Body of pancreas (tissue), 4 donors: ENCODE measurements around the gene TANC1. TPM values are rescaled to one million over a fixed set of nuclear protein-coding genes. Genes with fewer than 3 reads are reported as not detected.

Source experiments
- ATAC-seq: fragments of 150-250 bp; one replicate; pipeline ENCODE4 v1.9.1; 2016
- DNase-seq, 4 donors: peaks; one replicate each; pipeline ENCODE4 v3.0.0-alpha.2; 2019
- H3K27ac ChIP-seq, 4 donors: fragments of 200-600 bp; sonication (generic); 1 replicate in 3 of 4; 2 replicates in 1 of 4; pipeline versions ENCODE4 v1.5.1 to v1.6.1; 2016 to 2019; ENCODE audit warnings: mild to moderate bottlenecking in 1 of 4, mixed read lengths in 1 of 4, moderate library complexity in 1 of 4
- H3K27me3 ChIP-seq, 2 donors: fragments of 200-600 bp; sonication (generic); one replicate each; pipeline ENCODE4 v1.6.0; 2016; ENCODE audit warnings: mild to moderate bottlenecking in 1 of 2
- H3K36me3 ChIP-seq, 2 donors: fragments of 200-600 bp; sonication (generic); replicated peaks in 1 of 2; 2 replicates each; pipeline ENCODE4 v1.5.1; 2016; ENCODE audit warnings: low read depth in 2 of 2; ENCODE audit not compliant: insufficient read depth in 1 of 2
- H3K4me1 ChIP-seq: fragments of 200-600 bp; sonication (generic); one replicate; pipeline ENCODE4 v1.6.0; 2016
- H3K4me3 ChIP-seq, 2 donors: fragments of 200-600 bp; sonication (generic); 1 replicate in 1 of 2; 2 replicates in 1 of 2; pipeline ENCODE4 v1.5.1; 2016 to 2019
- H3K9me3 ChIP-seq, 3 donors: fragments of 200-600 bp; sonication (generic); 1 replicate in 2 of 3; 2 replicates in 1 of 3; pipeline ENCODE4 v1.5.1; 2016
- CTCF ChIP-seq, 7 experiments: fragments of 450-650 bp in 4 of 7; fragments of 200-600 bp in 3 of 7; sonication (generic) in 3 of 7; IDR thresholded peaks; one replicate each; pipeline ENCODE4 v1.5.1; 2016 to 2019; ENCODE audit warnings: antibody characterized with exemption in 7 of 7
- POLR2A ChIP-seq, 3 donors: fragments of 450-650 bp; IDR thresholded peaks; one replicate each; pipeline ENCODE4 v1.6.1; 2016; ENCODE audit warnings: antibody characterized with exemption in 3 of 3, mild to moderate bottlenecking in 2 of 3
- WGBS, 2 donors: methylation state at CpG; one replicate each; pipeline ENCODE4 v1.1.5; 2017; 5-methylcytosine and 5-hydroxymethylcytosine counted together
- intact Hi-C: fragments of 100-400 bp; cut with DNase I; formaldehyde crosslinking; loops from one replicate; pipeline ENCODE4 v1.15.1; 2023
- total RNA-seq, 2 donors: library from RNA; depleted of rRNA; stranded (reverse); fragments of >200 nt; gene quantifications; one replicate each; pipeline ENCODE4 v1.1.0, GENCODE V29; 2016

The TANC1 gene
- total RNA-seq, 2 donors from 2014 or later: 23.1 to 23.3 TPM

GRCh38 chr2:159098921-159099411 is 130.5 kb downstream of the TANC1 start:
- 31 to 55% methylated on average over 3 of the region's 3 CpGs for WGBS, 2 donors
- H3K36me3 ChIP-seq: no peaks in the 10 kb centered on the region
- H3K4me1 ChIP-seq: peaks cover 19% of the 10 kb centered on the region
- intact Hi-C loops: no loop called here
- ATAC-seq (peak; percentile 62), DNase-seq (no peak)
- no peaks in the 10 kb centered on the region for H3K27me3 ChIP-seq
- TF ChIP-seq CTCF (IDR thresholded peaks at IDR 0.05) (no peak), POLR2A (IDR thresholded peaks at IDR 0.05) (no peak)
- H3K9me3 ChIP-seq: no peaks in the 10 kb centered on the region
- peak overlapping the region in 3 of 4 donors; percentile 14 to 72 (median 46) for H3K27ac ChIP-seq
- no peak overlapping the region for H3K4me3 ChIP-seq

GRCh38 chr2:159101755-159102489 is 133.5 kb downstream of the TANC1 start:
- H3K36me3 ChIP-seq: no peaks in the 10 kb centered on the region
- no peaks in the 10 kb centered on the region for H3K9me3 ChIP-seq
- H3K27me3 ChIP-seq: no peaks in the 10 kb centered on the region
- TF ChIP-seq CTCF (IDR thresholded peaks at IDR 0.05): no peak
- TF ChIP-seq POLR2A (IDR thresholded peaks at IDR 0.05): no peak
- peaks cover 16% of the 10 kb centered on the region for H3K4me1 ChIP-seq
- intact Hi-C loops: no loop called here
- WGBS, 2 donors: 86 to 89% methylated on average over 7 of the region's 8 CpGs
- no peak overlapping the region for H3K27ac ChIP-seq
- ATAC-seq (no peak), DNase-seq (no peak)
- H3K4me3 ChIP-seq: no peak overlapping the region

- Histone ChIP-seq H3K4me1 (peaks cover 11% of the 10 kb centered on the region), H3K9me3 (no peaks in the 10 kb centered on the region), H3K27me3 (no peaks in the 10 kb centered on the region), H3K4me3 (no peak overlapping the region), H3K27ac (no peak overlapping the region), H3K36me3 (no peaks in the 10 kb centered on the region)
- intact Hi-C loops: no loop called here
- DNase-seq (no peak), ATAC-seq (no peak)
- WGBS, 2 donors: 73 to 79% methylated on average over 3 to 4 of the region's 5 CpGs
- TF ChIP-seq CTCF (IDR thresholded peaks at IDR 0.05) (no peak), POLR2A (IDR thresholded peaks at IDR 0.05) (no peak)
Measured at GRCh38 chr2:159103411-159103810, 135.0 kb downstream of the TANC1 start.

- TF ChIP-seq POLR2A (IDR thresholded peaks at IDR 0.05): no peak
- no peak for TF ChIP-seq CTCF (IDR thresholded peaks at IDR 0.05)
- no peaks in the 10 kb centered on the region for H3K9me3 ChIP-seq
- H3K4me1 ChIP-seq: no peaks in the 10 kb centered on the region
- no peak overlapping the region for H3K27ac ChIP-seq
- H3K36me3 ChIP-seq: no peaks in the 10 kb centered on the region
- no peak overlapping the region for H3K4me3 ChIP-seq
- DNase-seq (no peak), ATAC-seq (no peak)
- intact Hi-C loops: no loop called here
- H3K27me3 ChIP-seq: no peaks in the 10 kb centered on the region
- 79 to 91% methylated on average over 5 of the region's 5 CpGs for WGBS, 2 donors
Measured at GRCh38 chr2:159106109-159106508, 137.7 kb downstream of the TANC1 start.
